Neural cell (in vitro differentiated cells): ENCODE results near the gene FA2H. TPM values are rescaled to one million over a fixed set of nuclear protein-coding genes. Genes with fewer than 3 reads are reported as not detected.

Source experiments
- H2AFZ ChIP-seq: fragments of 200-600, 300-800 bp; sonication (generic), shearing (Covaris generic); 2 replicates; pipeline ENCODE4 v1.6.0; 2014; ENCODE audit warnings: low read depth, mild to moderate bottlenecking, antibody characterized with exemption, low read length, moderate library complexity
- H3F3A ChIP-seq: fragments of 200-600 bp; shearing (Covaris generic); 2 replicates; pipeline ENCODE4 v1.6.1; 2016; ENCODE audit warnings: mild to moderate bottlenecking, moderate library complexity, mixed read lengths, antibody characterized with exemption, low read length; ENCODE audit not compliant: insufficient read depth, poor library complexity, severe bottlenecking
- H3K27ac ChIP-seq: fragments of 200-600, 300-800 bp; sonication (generic), shearing (Covaris generic); 2 replicates; pipeline ENCODE4 v1.5.1; 2014; ENCODE audit warnings: mild to moderate bottlenecking, low read length, moderate library complexity
- H3K27me3 ChIP-seq: fragments of 300-800, 200-600 bp; sonication (generic), shearing (Covaris generic); 2 replicates; pipeline ENCODE4 v1.6.0; 2014; ENCODE audit warnings: mild to moderate bottlenecking, low read depth, low read length, moderate library complexity; ENCODE audit not compliant: insufficient read depth
- H3K36me3 ChIP-seq: fragments of 300-800, 200-600 bp; sonication (generic), shearing (Covaris generic); 2 replicates; pipeline ENCODE4 v1.5.1; 2014; ENCODE audit warnings: mild to moderate bottlenecking, antibody characterized with exemption, low read length, moderate library complexity; ENCODE audit not compliant: insufficient read depth
- H3K4me2 ChIP-seq: fragments of 300-800, 200-600 bp; sonication (generic), shearing (Covaris generic); 2 replicates; pipeline ENCODE4 v1.6.0; 2014; ENCODE audit warnings: mild to moderate bottlenecking, low read length
- H3K4me3 ChIP-seq: fragments of 300-800, 200-600 bp; sonication (generic), shearing (Covaris generic); 2 replicates; pipeline ENCODE4 v1.5.1; 2014; ENCODE audit warnings: mild to moderate bottlenecking, low read length, moderate library complexity
- H3K79me2 ChIP-seq: fragments of 200-600 bp; shearing (Covaris generic); replicated peaks from 2 replicates; pipeline ENCODE4 v1.6.0; 2014; ENCODE audit warnings: mild to moderate bottlenecking, low read length, moderate library complexity; ENCODE audit not compliant: insufficient read depth
- H3K9ac ChIP-seq: fragments of 300-800, 200-600 bp; sonication (generic), shearing (Covaris generic); 2 replicates; pipeline ENCODE4 v1.6.1; 2016; ENCODE audit warnings: mild to moderate bottlenecking, low read length, mixed read lengths
- H3K9me2 ChIP-seq: fragments of 200-600 bp; shearing (Covaris generic); 2 replicates; pipeline ENCODE4 v1.6.1; 2016; ENCODE audit warnings: mild to moderate bottlenecking, low read length, mixed read lengths; ENCODE audit not compliant: insufficient read depth
- H3K9me3 ChIP-seq: fragments of 200-600, 300-800 bp; sonication (generic), shearing (Covaris generic); 2 replicates; pipeline ENCODE4 v1.6.1; 2016; ENCODE audit warnings: mild to moderate bottlenecking, mixed run types, low read length, moderate library complexity, mixed read lengths
- H4K20me1 ChIP-seq: fragments of 200-600 bp; shearing (Covaris generic); 2 replicates; pipeline ENCODE4 v1.6.1; 2016; ENCODE audit warnings: mild to moderate bottlenecking, mixed run types; ENCODE audit not compliant: insufficient read depth
- EP300 ChIP-seq: fragments of 450-650 bp; conservative IDR thresholded peaks from 2 replicates; pipeline ENCODE4 v1.6.1; 2014; ENCODE audit warnings: antibody characterized with exemption, mild to moderate bottlenecking, moderate library complexity; ENCODE audit not compliant: poor library complexity, severe bottlenecking
- EZH2 ChIP-seq: fragments of 200-600, 300-800 bp; shearing (Covaris generic), sonication (generic); IDR thresholded peaks from 2 replicates; pipeline ENCODE4 v1.6.1; 2014; ENCODE audit warnings: antibody characterized with exemption, low read length, borderline replicate concordance, mild to moderate bottlenecking; ENCODE audit not compliant: insufficient read depth, poor library complexity, severe bottlenecking
- MXI1 ChIP-seq: fragments of 450-650 bp; conservative IDR thresholded peaks from 2 replicates; pipeline ENCODE4 v1.6.1; 2014; ENCODE audit warnings: antibody characterized with exemption, mild to moderate bottlenecking; ENCODE audit not compliant: poor library complexity, severe bottlenecking
- POLR2AphosphoS5 ChIP-seq: IDR thresholded peaks from 2 replicates; pipeline ENCODE4 v1.6.1; 2012
- RAD21 ChIP-seq: fragments of 450-650 bp; conservative IDR thresholded peaks from 2 replicates; pipeline ENCODE4 v1.6.1; 2014; ENCODE audit warnings: antibody characterized with exemption, mild to moderate bottlenecking, moderate library complexity
- SMC3 ChIP-seq: fragments of 450-650 bp; conservative IDR thresholded peaks from 2 replicates; pipeline ENCODE4 v1.6.1; 2014; ENCODE audit warnings: antibody characterized with exemption, mild to moderate bottlenecking, moderate library complexity; ENCODE audit not compliant: poor library complexity
- TAF1 ChIP-seq: IDR thresholded peaks from 2 replicates; pipeline ENCODE4 v1.6.1; 2012; ENCODE audit warnings: low read depth
- polyA plus RNA-seq: library from polyadenylated mRNA; depleted of rRNA; stranded (reverse); fragments of >200 nt; gene quantifications from 2 replicates; pipeline ENCODE4 v1.2.3, GENCODE V29; 2014
- TF ChIP-seq, protein P1 (sequence below): IDR thresholded peaks from 2 replicates; pipeline ENCODE4 v1.6.1; 2012; ENCODE audit warnings: borderline replicate concordance
- TF ChIP-seq, protein P2 (sequence below): fragments of 450-650 bp; IDR thresholded peaks from 2 replicates; pipeline ENCODE4 v1.5.1; 2014; ENCODE audit warnings: antibody characterized with exemption, mild to moderate bottlenecking, moderate library complexity; ENCODE audit not compliant: poor library complexity, severe bottlenecking

The FA2H gene
- polyA plus RNA-seq, 1 donor from 2014 or later, result not detected

DNA sequence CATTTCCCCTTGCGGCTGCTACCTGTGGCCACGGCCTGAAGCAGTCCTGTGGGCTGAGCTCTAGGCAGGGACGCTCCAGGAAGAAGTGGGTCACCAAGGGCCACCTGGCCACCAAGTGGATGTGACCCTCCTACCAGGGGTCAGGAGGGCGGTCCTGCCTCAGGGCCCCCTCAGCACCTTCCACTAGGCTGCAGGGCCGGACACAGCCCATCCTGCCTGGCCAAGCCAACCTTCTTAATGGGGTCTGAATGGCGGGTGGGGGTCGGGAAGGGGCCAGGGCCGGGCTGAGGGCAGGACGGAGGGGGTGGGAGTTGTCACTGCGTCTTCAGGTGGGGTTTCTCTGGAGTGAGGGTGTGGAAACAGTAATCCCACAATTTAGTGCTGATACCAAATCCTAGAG, 60.7 kb downstream of the FA2H start:
- peaks cover under 1% of the 10 kb centered on the region for H3K9me3 ChIP-seq
- no peaks in the 10 kb centered on the region for H3K79me2 ChIP-seq
- no peak overlapping the region for H3K4me2 ChIP-seq
- H3K4me3 ChIP-seq, result no peak overlapping the region
- H3K27ac ChIP-seq, result no peak overlapping the region
- H3F3A ChIP-seq, result no peaks in the 10 kb centered on the region
- H4K20me1 ChIP-seq, result no peaks in the 10 kb centered on the region
- H2AFZ ChIP-seq, result no peak overlapping the region
- no peaks in the 10 kb centered on the region for H3K9me2 ChIP-seq
- no peaks in the 10 kb centered on the region for H3K27me3 ChIP-seq
- H3K9ac ChIP-seq, result no peak overlapping the region
- TF ChIP-seq MXI1 (no peak), SMC3 (no peak), TAF1 (no peak), EZH2 (no peak), RAD21 (no peak), EP300 (no peak), POLR2AphosphoS5 (no peak)
- TF ChIP-seq, protein P1, sequence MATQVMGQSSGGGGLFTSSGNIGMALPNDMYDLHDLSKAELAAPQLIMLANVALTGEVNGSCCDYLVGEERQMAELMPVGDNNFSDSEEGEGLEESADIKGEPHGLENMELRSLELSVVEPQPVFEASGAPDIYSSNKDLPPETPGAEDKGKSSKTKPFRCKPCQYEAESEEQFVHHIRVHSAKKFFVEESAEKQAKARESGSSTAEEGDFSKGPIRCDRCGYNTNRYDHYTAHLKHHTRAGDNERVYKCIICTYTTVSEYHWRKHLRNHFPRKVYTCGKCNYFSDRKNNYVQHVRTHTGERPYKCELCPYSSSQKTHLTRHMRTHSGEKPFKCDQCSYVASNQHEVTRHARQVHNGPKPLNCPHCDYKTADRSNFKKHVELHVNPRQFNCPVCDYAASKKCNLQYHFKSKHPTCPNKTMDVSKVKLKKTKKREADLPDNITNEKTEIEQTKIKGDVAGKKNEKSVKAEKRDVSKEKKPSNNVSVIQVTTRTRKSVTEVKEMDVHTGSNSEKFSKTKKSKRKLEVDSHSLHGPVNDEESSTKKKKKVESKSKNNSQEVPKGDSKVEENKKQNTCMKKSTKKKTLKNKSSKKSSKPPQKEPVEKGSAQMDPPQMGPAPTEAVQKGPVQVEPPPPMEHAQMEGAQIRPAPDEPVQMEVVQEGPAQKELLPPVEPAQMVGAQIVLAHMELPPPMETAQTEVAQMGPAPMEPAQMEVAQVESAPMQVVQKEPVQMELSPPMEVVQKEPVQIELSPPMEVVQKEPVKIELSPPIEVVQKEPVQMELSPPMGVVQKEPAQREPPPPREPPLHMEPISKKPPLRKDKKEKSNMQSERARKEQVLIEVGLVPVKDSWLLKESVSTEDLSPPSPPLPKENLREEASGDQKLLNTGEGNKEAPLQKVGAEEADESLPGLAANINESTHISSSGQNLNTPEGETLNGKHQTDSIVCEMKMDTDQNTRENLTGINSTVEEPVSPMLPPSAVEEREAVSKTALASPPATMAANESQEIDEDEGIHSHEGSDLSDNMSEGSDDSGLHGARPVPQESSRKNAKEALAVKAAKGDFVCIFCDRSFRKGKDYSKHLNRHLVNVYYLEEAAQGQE, result no peak
- TF ChIP-seq, protein P2, sequence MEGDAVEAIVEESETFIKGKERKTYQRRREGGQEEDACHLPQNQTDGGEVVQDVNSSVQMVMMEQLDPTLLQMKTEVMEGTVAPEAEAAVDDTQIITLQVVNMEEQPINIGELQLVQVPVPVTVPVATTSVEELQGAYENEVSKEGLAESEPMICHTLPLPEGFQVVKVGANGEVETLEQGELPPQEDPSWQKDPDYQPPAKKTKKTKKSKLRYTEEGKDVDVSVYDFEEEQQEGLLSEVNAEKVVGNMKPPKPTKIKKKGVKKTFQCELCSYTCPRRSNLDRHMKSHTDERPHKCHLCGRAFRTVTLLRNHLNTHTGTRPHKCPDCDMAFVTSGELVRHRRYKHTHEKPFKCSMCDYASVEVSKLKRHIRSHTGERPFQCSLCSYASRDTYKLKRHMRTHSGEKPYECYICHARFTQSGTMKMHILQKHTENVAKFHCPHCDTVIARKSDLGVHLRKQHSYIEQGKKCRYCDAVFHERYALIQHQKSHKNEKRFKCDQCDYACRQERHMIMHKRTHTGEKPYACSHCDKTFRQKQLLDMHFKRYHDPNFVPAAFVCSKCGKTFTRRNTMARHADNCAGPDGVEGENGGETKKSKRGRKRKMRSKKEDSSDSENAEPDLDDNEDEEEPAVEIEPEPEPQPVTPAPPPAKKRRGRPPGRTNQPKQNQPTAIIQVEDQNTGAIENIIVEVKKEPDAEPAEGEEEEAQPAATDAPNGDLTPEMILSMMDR, result no peak
- no peaks in the 10 kb centered on the region for H3K36me3 ChIP-seq

DNA sequence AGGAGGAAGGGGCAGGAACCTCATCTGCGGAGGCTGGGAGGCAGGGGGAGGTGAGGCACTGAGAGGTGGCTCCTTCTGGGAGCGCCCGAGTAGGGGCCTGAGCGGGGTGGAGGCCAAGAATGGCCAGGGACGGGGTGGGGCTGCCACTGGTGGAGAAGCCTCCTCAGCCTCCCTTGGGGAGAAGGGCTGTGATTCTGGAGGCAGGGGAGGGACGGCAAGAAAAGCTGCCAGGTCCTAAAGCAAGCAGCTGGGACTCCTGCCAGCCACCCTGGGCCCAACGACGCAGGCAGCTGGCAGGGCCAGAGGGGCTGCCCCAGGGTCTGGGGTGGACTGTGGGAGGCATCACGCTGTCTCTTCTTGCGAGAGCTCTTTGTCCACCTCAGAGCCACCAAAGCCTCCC, 61.3 kb downstream of the FA2H start:
- Histone ChIP-seq H3K27me3 (no peaks in the 10 kb centered on the region), H3K9me3 (no peaks in the 10 kb centered on the region), H3K9me2 (no peaks in the 10 kb centered on the region), H3F3A (no peaks in the 10 kb centered on the region), H3K36me3 (no peaks in the 10 kb centered on the region), H3K27ac (no peak overlapping the region), H3K4me3 (no peak overlapping the region), H4K20me1 (no peaks in the 10 kb centered on the region), H3K79me2 (no peaks in the 10 kb centered on the region), H3K9ac (no peak overlapping the region), H2AFZ (no peak overlapping the region), H3K4me2 (no peak overlapping the region)
- no peak for TF ChIP-seq TAF1
- TF ChIP-seq, protein P1, result no peak
- no peak for TF ChIP-seq SMC3
- no peak for TF ChIP-seq EZH2
- TF ChIP-seq MXI1, result no peak
- no peak for TF ChIP-seq EP300
- TF ChIP-seq POLR2AphosphoS5, result no peak
- TF ChIP-seq, protein P2, result no peak
- no peak for TF ChIP-seq RAD21
